Small intestine (tissue), 7 donors: ENCODE measurements around the gene COL4A2. TPM values are rescaled to one million over a fixed set of nuclear protein-coding genes. Genes with fewer than 3 reads are reported as not detected.
"Not testable (repeated sequence)": the region's sequence is repeated elsewhere in the genome, so short reads cannot be mapped to it uniquely, and the experiment has no call there.

Source experiments
- DNase-seq, 2 donors: peaks; one replicate each; pipeline versions ENCODE4 v3.0.0 to v3.0.0-alpha.2; 2013
- FAIRE-seq: peaks from 2 replicates; lab custom pipeline; 2012; peaks lifted over from hg19 to GRCh38; lab: Jason Lieb, UNC
- H3K27ac ChIP-seq, 3 donors: one replicate each; pipeline ENCODE4 v1.5.1; 2013; ENCODE audit warnings: low read length in 2 of 3, mild to moderate bottlenecking in 2 of 3, control low read depth in 1 of 3, inconsistent platforms in 1 of 3, low read depth in 1 of 3, moderate library complexity in 1 of 3
- H3K27me3 ChIP-seq, 3 donors: one replicate each; pipeline ENCODE4 v1.6.1; 2013; ENCODE audit warnings: low read length in 3 of 3, inconsistent platforms in 1 of 3; ENCODE audit not compliant: control insufficient read depth in 3 of 3, insufficient read depth in 3 of 3
- H3K36me3 ChIP-seq, 3 donors: one replicate each; pipeline ENCODE4 v1.6.1; 2013; ENCODE audit warnings: low read length in 3 of 3, inconsistent platforms in 1 of 3, low read depth in 1 of 3, mild to moderate bottlenecking in 1 of 3, moderate library complexity in 1 of 3; ENCODE audit not compliant: control insufficient read depth in 3 of 3, insufficient read depth in 2 of 3
- H3K4me1 ChIP-seq, 3 donors: one replicate each; pipeline ENCODE4 v1.6.1; 2013; ENCODE audit warnings: low read length in 2 of 3, inconsistent platforms in 1 of 3, low read depth in 1 of 3, mild to moderate bottlenecking in 1 of 3, moderate library complexity in 1 of 3; ENCODE audit not compliant: control insufficient read depth in 3 of 3, insufficient read depth in 2 of 3
- H3K4me3 ChIP-seq, 3 donors: one replicate each; pipeline ENCODE4 v1.5.1; 2013; ENCODE audit warnings: low read length in 3 of 3, control low read depth in 1 of 3, inconsistent platforms in 1 of 3, low read depth in 1 of 3, mild to moderate bottlenecking in 1 of 3, moderate library complexity in 1 of 3
- H3K9me3 ChIP-seq, 2 donors: one replicate each; pipeline ENCODE4 v1.6.1; 2013; ENCODE audit warnings: low read depth in 1 of 2, low read length in 1 of 2; ENCODE audit not compliant: control insufficient read depth in 2 of 2, insufficient read depth in 1 of 2
- WGBS, 3 donors: extraction: QIAGEN DNeasy Blood & Tissue Kit; methylation state at CpG; one replicate each; pipeline ENCODE4 v1.1.7; 2013; 5-methylcytosine and 5-hydroxymethylcytosine counted together
- polyA plus RNA-seq, 4 donors: library from polyadenylated mRNA; stranded (reverse) in 3 of 4; unstranded in 1 of 4; fragments of 200-250 nt in 3 of 4; fragments of 120-200 nt in 1 of 4; gene quantifications; one replicate each; pipeline versions ENCODE4 v1.2.1 to v1.2.3, GENCODE V29; 2013
- donor health status: healthy with polysubstance abuse.
- donor health status: control.
- donor health status: control.
- donor health status: Bipolar disorder and iron deficiency.
- donor health status: healthy.

The COL4A2 gene
- polyA plus RNA-seq, 4 donors: 42.3 to 120 (median 64.6) TPM

- Histone ChIP-seq H3K4me1 (peaks cover 0 to 2% (median 0%) of the 10 kb centered on the region in 3 donors), H3K36me3 (peaks cover 0 to 54% (median 0%) of the 10 kb centered on the region in 3 donors), H3K27ac (no peak overlapping the region), H3K27me3 (no peaks in the 10 kb centered on the region), H3K9me3 (no peaks in the 10 kb centered on the region), H3K4me3 (no peak overlapping the region)
- DNase-seq (no peak), FAIRE-seq (no peak)
- WGBS, 3 donors: 78 to 85% (median 83%) methylated on average over 8 of the region's 8 CpGs
These were observed 141.1 kb downstream of the COL4A2 start for GRCh38 chr13:110448230-110448629.

GRCh38 chr13:110448677-110449076 is 141.6 kb downstream of the COL4A2 start:
- H3K4me3 ChIP-seq: no peak overlapping the region
- no peaks in the 10 kb centered on the region for H3K4me1 ChIP-seq
- no peaks in the 10 kb centered on the region for H3K27me3 ChIP-seq
- FAIRE-seq: no peak
- H3K27ac ChIP-seq: no peak overlapping the region
- no peak for DNase-seq
- WGBS, 3 donors: 88 to 91% (median 91%) methylated on average over 12 of the region's 12 CpGs
- no peaks in the 10 kb centered on the region for H3K9me3 ChIP-seq
- H3K36me3 ChIP-seq: peaks cover 0 to 52% (median 0%) of the 10 kb centered on the region in 3 donors

- FAIRE-seq (no peak), DNase-seq (no peak)
- Histone ChIP-seq H3K27me3 (no peaks in the 10 kb centered on the region), H3K4me1 (no peaks in the 10 kb centered on the region), H3K36me3 (peaks cover 0 to 50% (median 3%) of the 10 kb centered on the region in 3 donors), H3K9me3 (no peaks in the 10 kb centered on the region), H3K4me3 (no peak overlapping the region), H3K27ac (no peak overlapping the region)
- 76 to 85% (median 81%) methylated on average over 19 of the region's 19 CpGs for WGBS, 3 donors
These were observed 142.3 kb downstream of the COL4A2 start for GRCh38 chr13:110449219-110450015.

- Histone ChIP-seq H3K4me1 (no peaks in the 10 kb centered on the region), H3K36me3 (peaks cover 0 to 53% (median 3%) of the 10 kb centered on the region in 3 donors), H3K27ac (no peak overlapping the region), H3K4me3 (no peak overlapping the region), H3K27me3 (no peaks in the 10 kb centered on the region), H3K9me3 (no peaks in the 10 kb centered on the region)
- WGBS, 3 donors: 83 to 92% (median 85%) methylated on average over 24 of the region's 24 CpGs
- DNase-seq (no peak), FAIRE-seq (no peak)
These were observed 143.2 kb downstream of the COL4A2 start for GRCh38 chr13:110450016-110450900.

GRCh38 chr13:110450941-110451730 is 144.1 kb downstream of the COL4A2 start:
- FAIRE-seq (no peak), DNase-seq (no peak)
- H3K9me3 ChIP-seq: no peaks in the 10 kb centered on the region
- H3K36me3 ChIP-seq: peaks cover 0 to 47% (median 3%) of the 10 kb centered on the region in 3 donors
- H3K4me1 ChIP-seq: peaks cover 0 to 2% (median 0%) of the 10 kb centered on the region in 3 donors
- 80 to 85% (median 81%) methylated on average over 12 of the region's 12 CpGs for WGBS, 3 donors
- H3K27me3 ChIP-seq: no peaks in the 10 kb centered on the region
- no peak overlapping the region for H3K27ac ChIP-seq
- no peak overlapping the region for H3K4me3 ChIP-seq

GRCh38 chr13:110453091-110453490 is 146.0 kb downstream of the COL4A2 start:
- not testable (repeated sequence) for H3K4me3 ChIP-seq, H3K27ac ChIP-seq, FAIRE-seq, H3K27me3 ChIP-seq, DNase-seq, H3K9me3 ChIP-seq, H3K4me1 ChIP-seq
- H3K36me3 ChIP-seq: peaks cover 0 to 46% (median 3%) of the 10 kb centered on the region in 3 donors
- 91 to 95% (median 93%) methylated on average over 11 of the region's 11 CpGs for WGBS, 3 donors

- Histone ChIP-seq H3K27me3 (no peaks in the 10 kb centered on the region), H3K9me3 (no peaks in the 10 kb centered on the region), H3K4me3 (no peak overlapping the region), H3K36me3 (peaks cover 0 to 50% (median 3%) of the 10 kb centered on the region in 3 donors), H3K4me1 (peaks cover 0 to 2% (median 0%) of the 10 kb centered on the region in 3 donors), H3K27ac (no peak overlapping the region)
- WGBS, 3 donors: 68 to 90% (median 69%) methylated on average over 2 of the region's 2 CpGs
- no peak for DNase-seq
- FAIRE-seq: no peak
These were observed 146.7 kb downstream of the COL4A2 start for GRCh38 chr13:110453797-110454196.
